Stomach (tissue), 9 donors: Measurements from ENCODE around the gene ZDHHC8. TPM values are rescaled to one million over a fixed set of nuclear protein-coding genes. Genes with fewer than 3 reads are reported as not detected.

Source experiments
- DNase-seq, 2 donors: peaks; one replicate each; pipeline versions ENCODE4 v3.0.0 to v3.0.0-alpha.2; 2013 to 2019
- H3K27ac ChIP-seq, 5 donors: fragments of 200-600 bp in 4 of 5; sonication (generic) in 4 of 5; one replicate each; pipeline ENCODE4 v1.5.1; 2013 to 2019; ENCODE audit warnings: mild to moderate bottlenecking in 1 of 5, moderate library complexity in 1 of 5
- H3K27me3 ChIP-seq, 3 donors: fragments of 200-600 bp; sonication (generic); one replicate each; pipeline ENCODE4 v1.5.1; 2017 to 2019; ENCODE audit warnings: mixed run types in 1 of 3
- H3K36me3 ChIP-seq, 4 donors: fragments of 200-600 bp; sonication (generic); 1 replicate in 3 of 4; 2 replicates in 1 of 4; pipeline ENCODE4 v1.5.1; 2016 to 2019
- H3K4me1 ChIP-seq, 4 donors: fragments of 200-600 bp; sonication (generic); one replicate each; pipeline ENCODE4 v1.5.1; 2016 to 2019
- H3K4me3 ChIP-seq, 4 donors: fragments of 200-600 bp; sonication (generic) in 3 of 4; one replicate each; pipeline ENCODE4 v1.5.1; 2016 to 2019; ENCODE audit warnings: mild to moderate bottlenecking in 1 of 4
- H3K9me3 ChIP-seq, 4 donors: fragments of 200-600 bp; sonication (generic); one replicate each; pipeline ENCODE4 v1.5.1; 2016 to 2019
- CTCF ChIP-seq, 7 experiments: fragments of 450-650 bp in 4 of 7; fragments of 200-600 bp in 3 of 7; sonication (generic) in 3 of 7; IDR thresholded peaks; one replicate each; pipeline ENCODE4 v1.5.1; 2016 to 2019; ENCODE audit warnings: antibody characterized with exemption in 7 of 7, control low read depth in 2 of 7, mild to moderate bottlenecking in 1 of 7
- EP300 ChIP-seq: sonication (generic); formaldehyde crosslinking; IDR thresholded peaks from one replicate; pipeline ENCODE4 v1.6.1; 2017; ENCODE audit warnings: antibody characterized with exemption
- POLR2A ChIP-seq, 4 donors: fragments of 450-650 bp; IDR thresholded peaks; one replicate each; pipeline ENCODE4 v1.6.1; 2016; ENCODE audit warnings: antibody characterized with exemption in 4 of 4, control low read depth in 2 of 4, mild to moderate bottlenecking in 1 of 4, moderate library complexity in 1 of 4
- POLR2AphosphoS5 ChIP-seq, 3 donors: sonication (generic); formaldehyde crosslinking; IDR thresholded peaks; one replicate each; pipeline ENCODE4 v1.6.1; 2016; ENCODE audit warnings: antibody characterized with exemption in 3 of 3
- WGBS, 5 donors: extraction: QIAGEN DNeasy Blood & Tissue Kit in 3 of 5; methylation state at CpG; one replicate each; pipeline versions ENCODE4 v1.1.5 to v1.1.7; 2013 to 2018; 5-methylcytosine and 5-hydroxymethylcytosine counted together
- intact Hi-C: fragments of 100-400 bp; cut with DNase I; formaldehyde crosslinking; loops from one replicate; pipeline ENCODE4 v1.15.1; 2023; ENCODE audit warnings: low total_unique reads
- polyA plus RNA-seq, 3 donors: library from polyadenylated mRNA; stranded (reverse); fragments of 200-250 nt; gene quantifications; one replicate each; pipeline ENCODE4 v1.2.3, GENCODE V29; 2013
- total RNA-seq, 5 donors: library from RNA; depleted of rRNA; stranded (reverse); fragments of >200 nt; gene quantifications; one replicate each; pipeline versions ENCODE4 v1.1.0 to v1.2.3, GENCODE V29; 2014 to 2016
- donor health status: healthy with polysubstance abuse.
- donor health status: Bipolar disorder and iron deficiency.
- donor health status: healthy.

The ZDHHC8 gene
- total and polyA plus RNA-seq, 8 donors = 3.2 to 228 (median 18.7) TPM

- H3K9me3 ChIP-seq = no peaks in the 10 kb centered on the region
- no peak overlapping the region for H3K4me3 ChIP-seq
- no peak overlapping the region for H3K27ac ChIP-seq
- no peaks in the 10 kb centered on the region for H3K4me1 ChIP-seq
- intact Hi-C loops = no loop called here
- no peak for TF ChIP-seq POLR2A (IDR thresholded peaks at IDR 0.05)
- no peak for TF ChIP-seq EP300
- no peak for TF ChIP-seq POLR2AphosphoS5 (IDR thresholded peaks at IDR 0.05)
- no peak for TF ChIP-seq CTCF (IDR thresholded peaks at IDR 0.05)
- 79 to 89% (median 82%) methylated on average over 11 to 12 of the region's 12 CpGs for WGBS, 5 donors
- no peak for DNase-seq
- no peaks in the 10 kb centered on the region for H3K36me3 ChIP-seq
- peaks cover 0 to 13% (median 0%) of the 10 kb centered on the region in 3 donors for H3K27me3 ChIP-seq
Observed at GRCh38 chr22:20171288-20172140, 39.9 kb downstream of the ZDHHC8 start.

- H3K4me1 ChIP-seq = no peaks in the 10 kb centered on the region
- no peak overlapping the region for H3K4me3 ChIP-seq
- TF ChIP-seq CTCF (IDR thresholded peaks at IDR 0.05) (no peak), POLR2A (IDR thresholded peaks at IDR 0.05) (no peak), POLR2AphosphoS5 (IDR thresholded peaks at IDR 0.05) (no peak), EP300 (no peak)
- WGBS, 5 donors = 80 to 93% (median 91%) methylated on average over 7 to 10 of the region's 10 CpGs
- intact Hi-C loops = no loop called here
- H3K27ac ChIP-seq = no peak overlapping the region
- no peaks in the 10 kb centered on the region for H3K36me3 ChIP-seq
- H3K27me3 ChIP-seq = peaks cover 0 to 13% (median 0%) of the 10 kb centered on the region in 3 donors
- no peak for DNase-seq
- H3K9me3 ChIP-seq = no peaks in the 10 kb centered on the region
Observed at GRCh38 chr22:20172141-20172613, 40.6 kb downstream of the ZDHHC8 start.

- intact Hi-C loops = no loop called here
- no peak overlapping the region for H3K4me3 ChIP-seq
- DNase-seq = no peak
- H3K27me3 ChIP-seq = peaks cover 0 to 12% (median 0%) of the 10 kb centered on the region in 3 donors
- H3K9me3 ChIP-seq = no peaks in the 10 kb centered on the region
- no peak overlapping the region for H3K27ac ChIP-seq
- TF ChIP-seq EP300 (no peak), POLR2A (IDR thresholded peaks at IDR 0.05) (no peak), POLR2AphosphoS5 (IDR thresholded peaks at IDR 0.05) (no peak), CTCF (IDR thresholded peaks at IDR 0.05) (no peak)
- H3K36me3 ChIP-seq = no peaks in the 10 kb centered on the region
- no peaks in the 10 kb centered on the region for H3K4me1 ChIP-seq
- WGBS, 5 donors = 72 to 88% (median 78%) methylated on average over 10 to 11 of the region's 11 CpGs
Observed at GRCh38 chr22:20173246-20173645, 41.6 kb downstream of the ZDHHC8 start.

GRCh38 chr22:20173772-20174171, 42.2 kb downstream of the ZDHHC8 start:
- no peak for TF ChIP-seq CTCF (IDR thresholded peaks at IDR 0.05)
- TF ChIP-seq POLR2AphosphoS5 (IDR thresholded peaks at IDR 0.05) = no peak
- WGBS, 5 donors = 33 to 48% (median 41%) methylated on average over 3 to 10 of the region's 10 CpGs
- no peaks in the 10 kb centered on the region for H3K4me1 ChIP-seq
- no peak overlapping the region for H3K4me3 ChIP-seq
- intact Hi-C loops = no loop called here
- peak in 1 of 2 donors; percentile 33 for DNase-seq
- no peak overlapping the region for H3K27ac ChIP-seq
- H3K36me3 ChIP-seq = no peaks in the 10 kb centered on the region
- no peaks in the 10 kb centered on the region for H3K9me3 ChIP-seq
- H3K27me3 ChIP-seq = peaks cover 0 to 7% (median 0%) of the 10 kb centered on the region in 3 donors
